Middle frontal gyrus (tissue), 1 donor: ENCODE measurements around the gene EML3.

Source experiments
- DNase-seq: peaks from one replicate; pipeline ENCODE4 v3.0.0-alpha.2; 2015; ENCODE audit warnings: low spot score; ENCODE audit errors: extremely low spot score

EML3 gene

DNA sequence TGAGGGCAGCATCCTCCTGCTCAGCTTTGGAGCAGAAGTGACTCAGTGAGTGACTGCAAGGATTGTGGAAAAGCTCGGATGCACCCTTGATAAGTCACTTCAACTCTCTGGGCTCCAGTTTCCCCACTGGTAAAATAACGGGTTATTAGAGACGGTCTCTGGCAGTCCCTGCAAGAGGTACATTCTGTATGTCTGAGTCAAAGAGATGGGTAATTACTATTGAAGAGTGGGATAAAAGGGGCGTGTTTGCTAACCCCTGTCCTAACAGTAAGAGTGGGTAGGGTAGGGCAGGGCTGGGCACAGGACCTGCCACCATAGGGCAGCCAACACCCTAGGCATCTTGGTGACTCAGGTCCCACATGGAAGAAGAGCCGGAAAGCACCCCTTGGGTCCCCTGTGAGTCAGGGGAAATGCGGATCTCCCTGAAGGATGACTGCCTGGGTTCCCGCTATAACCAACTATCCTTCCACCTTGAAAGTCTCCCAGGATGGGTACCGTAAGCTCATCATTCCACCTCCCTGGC is 58.7 kb downstream of the EML3 start:
- DNase-seq = no peak

DNA sequence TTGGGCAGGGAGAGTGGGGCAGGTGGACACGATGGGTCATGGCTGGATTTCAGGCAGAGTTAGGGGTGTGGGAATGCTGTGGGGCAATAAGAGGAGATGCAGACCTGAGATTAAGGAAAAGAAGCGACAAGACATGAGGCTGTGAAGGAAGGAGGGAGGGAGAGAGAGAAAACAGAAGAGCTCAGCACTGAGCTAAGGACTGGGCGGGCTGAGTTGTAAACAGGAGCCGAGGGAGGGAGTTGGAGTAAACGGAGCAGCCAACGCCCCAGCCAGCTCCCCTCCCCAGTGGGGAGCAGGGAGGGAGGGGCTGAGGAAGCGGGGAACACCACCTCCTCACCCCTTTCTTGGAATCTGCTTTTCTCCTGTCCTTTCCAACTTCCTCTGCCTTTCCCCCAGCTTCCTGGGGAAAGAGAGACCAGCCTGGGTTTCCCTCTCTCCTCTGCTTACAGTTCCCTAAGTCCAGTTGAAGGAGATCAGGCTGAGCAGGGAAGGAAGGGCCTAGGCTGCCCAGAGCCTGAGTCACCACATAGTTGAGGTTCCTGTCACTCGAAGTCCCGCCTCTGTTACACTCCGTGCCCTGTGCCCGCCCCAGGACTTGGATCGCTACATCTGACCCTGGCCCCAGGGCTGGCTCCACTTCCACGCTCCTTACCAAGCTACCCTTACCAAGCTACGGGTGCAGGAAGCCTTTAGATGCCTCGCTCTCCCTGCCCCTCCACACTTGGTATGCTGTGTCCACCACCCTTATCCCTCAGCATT is 59.3 kb downstream of the EML3 start:
- no peak for DNase-seq

DNA sequence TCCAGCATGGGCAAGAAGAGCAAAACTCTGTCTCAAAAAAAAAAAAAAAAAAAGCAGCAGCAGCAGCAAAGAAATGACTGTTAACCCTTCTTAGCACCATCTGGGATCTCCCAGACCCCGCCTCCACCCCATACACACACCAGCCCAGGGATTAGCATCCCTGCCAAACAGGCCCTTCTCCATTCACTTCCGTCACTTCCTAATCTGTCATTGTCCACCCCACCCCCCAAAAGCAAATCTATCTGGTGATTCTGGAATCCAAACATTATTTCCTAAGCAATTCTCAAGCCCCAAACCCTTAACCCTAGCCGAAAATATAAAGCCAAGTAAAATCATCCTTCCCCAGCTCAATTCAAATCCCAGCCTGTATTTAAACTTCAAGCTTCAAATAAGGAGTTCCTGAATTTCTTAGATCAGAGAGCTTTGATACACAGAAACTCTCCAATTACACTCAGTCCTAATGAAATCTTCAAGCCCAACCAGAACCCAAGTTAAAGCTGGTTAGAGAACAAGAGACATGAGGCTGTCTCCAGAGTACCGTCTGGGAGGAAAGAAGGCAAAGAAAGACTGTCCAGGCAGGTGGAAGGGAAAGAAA is 60.0 kb downstream of the EML3 start:
- DNase-seq = no peak
